ENCODE data around the gene PPP1R36.
"Not testable (repeated sequence)": the region's sequence is repeated elsewhere in the genome, so short reads cannot be mapped to it uniquely, and the experiment has no call there.

- not testable (repeated sequence) for TF ChIP-seq CTCF, POLR2A (IDR thresholded peaks at IDR 0.05)
Observed at GRCh38 chr14:64631222-64631621, 81.5 kb downstream of the PPP1R36 start.
